Brain microvascular endothelial cell (primary cell): ENCODE measurements around the gene MAPK8IP3.

Source experiments
- DNase-seq: peaks from one replicate; pipeline ENCODE4 v3.0.0-alpha.2; 2020
- H3K27ac ChIP-seq: fragments of 250-450 bp; sonication (Bioruptor Pico); 2 replicates; pipeline ENCODE4 v1.5.1; 2020; ENCODE audit warnings: mild to moderate bottlenecking, moderate library complexity
- H3K27me3 ChIP-seq: fragments of 250-450 bp; sonication (Bioruptor Pico); replicated peaks from 2 replicates; pipeline ENCODE4 v1.5.1; 2020; ENCODE audit warnings: mild to moderate bottlenecking
- H3K36me3 ChIP-seq: fragments of 250-450 bp; sonication (Bioruptor Pico); replicated peaks from 2 replicates; pipeline ENCODE4 v1.5.1; 2020; ENCODE audit warnings: mild to moderate bottlenecking
- H3K4me3 ChIP-seq: 2 replicates; pipeline ENCODE4 v1.5.1; 2011; ENCODE audit warnings: low read depth, mild to moderate bottlenecking, control low read depth, low read length, moderate library complexity
- CTCF ChIP-seq: IDR thresholded peaks from 2 replicates; pipeline ENCODE4 v1.5.1; 2011; ENCODE audit warnings: low read depth, mild to moderate bottlenecking, moderate library complexity, low read length, control low read depth, inconsistent platforms; ENCODE audit errors: missing control alignments
- in situ Hi-C: cut with HindIII; loops from 2 replicates; pipeline ENCODE4 v1.10.0; 2017; ENCODE audit warnings: low sequenced_read_pairs, low pct_ligation_motif_present

Gene MAPK8IP3

DNA sequence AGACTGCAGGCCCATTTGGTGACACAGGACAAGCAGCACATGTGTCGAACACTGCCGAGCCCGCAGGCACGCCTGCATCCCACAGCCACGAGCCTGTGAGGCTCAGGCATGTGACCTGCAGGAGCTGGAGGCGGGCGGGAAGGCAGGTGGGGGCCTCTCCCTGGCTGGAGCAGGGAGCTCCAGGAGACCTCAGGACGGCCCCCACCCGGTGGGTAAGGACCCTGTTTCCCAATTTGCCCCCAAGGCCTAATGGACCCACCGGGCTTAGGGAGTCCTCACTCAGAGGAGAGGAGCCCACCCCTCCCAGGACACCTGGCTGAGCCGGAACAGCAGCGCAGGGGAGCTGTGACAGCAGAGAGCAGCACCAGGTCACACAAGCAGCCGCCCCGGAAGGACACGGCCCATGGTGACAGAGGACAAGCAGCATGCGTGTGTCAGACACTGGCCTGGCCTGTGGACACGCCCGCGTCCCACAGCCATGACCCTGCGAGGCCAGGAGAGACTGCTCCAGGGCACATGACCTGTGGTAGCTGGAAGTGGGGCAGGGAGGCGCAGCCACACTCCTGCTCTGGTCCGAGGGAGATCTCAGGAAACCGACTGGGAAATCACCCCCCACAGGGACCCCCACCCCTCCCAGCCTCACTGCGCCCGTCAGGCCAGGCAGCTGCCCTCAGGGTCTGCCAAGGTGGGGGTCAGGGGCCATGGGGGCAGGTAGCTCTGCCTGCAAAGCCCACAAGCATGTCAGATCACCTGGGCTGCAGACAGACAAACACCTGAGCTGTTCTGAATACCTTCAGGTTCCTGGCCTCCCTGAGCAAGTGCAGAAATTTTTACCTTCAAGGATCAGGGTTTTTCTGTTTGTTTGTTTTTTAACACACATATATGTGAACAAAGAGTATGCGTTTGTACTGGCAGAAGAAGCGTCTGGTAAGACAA lies 74.0 kb downstream of the MAPK8IP3 start:
- H3K4me3 ChIP-seq = no peak overlapping the region
- peaks cover 37% of the 10 kb centered on the region for H3K36me3 ChIP-seq
- no peak for TF ChIP-seq CTCF
- in situ Hi-C loops = no loop called here
- DNase-seq = no peak
- H3K27ac ChIP-seq = no peak overlapping the region
- H3K27me3 ChIP-seq = no peaks in the 10 kb centered on the region

GRCh38 chr16:1780677-1781072 lies 74.7 kb downstream of the MAPK8IP3 start:
- no peak for TF ChIP-seq CTCF
- H3K36me3 ChIP-seq = peaks cover 31% of the 10 kb centered on the region
- no peak for DNase-seq
- no peak overlapping the region for H3K4me3 ChIP-seq
- no peaks in the 10 kb centered on the region for H3K27me3 ChIP-seq
- in situ Hi-C loops = no loop called here
- H3K27ac ChIP-seq = no peak overlapping the region

GRCh38 chr16:1781254-1781653 lies 75.3 kb downstream of the MAPK8IP3 start:
- Histone ChIP-seq H3K27ac (no peak overlapping the region), H3K36me3 (peaks cover 29% of the 10 kb centered on the region), H3K4me3 (peak overlapping the region; percentile 75), H3K27me3 (no peaks in the 10 kb centered on the region)
- in situ Hi-C loops = no loop called here
- no peak for DNase-seq
- no peak for TF ChIP-seq CTCF

- no peaks in the 10 kb centered on the region for H3K27me3 ChIP-seq
- peaks cover 33% of the 10 kb centered on the region for H3K36me3 ChIP-seq
- in situ Hi-C loops = no loop called here
- peak overlapping the region; percentile 75 for H3K4me3 ChIP-seq
- peak overlapping the region; percentile 72 for H3K27ac ChIP-seq
- DNase-seq = no peak
- peak; percentile 48 for TF ChIP-seq CTCF
Measured at GRCh38 chr16:1781758-1782407, 75.9 kb downstream of the MAPK8IP3 start.

- Histone ChIP-seq H3K4me3 (peak within 1 kb of the TSS; percentile 88), H3K36me3 (peaks cover 31% of the 10 kb centered on the region), H3K27me3 (no peaks in the 10 kb centered on the region), H3K27ac (peak within 1 kb of the TSS; percentile 72)
- in situ Hi-C loops = no loop called here
- no peak for TF ChIP-seq CTCF
- DNase-seq = peak; percentile 100
Measured at GRCh38 chr16:1782408-1783264, 76.6 kb downstream of the MAPK8IP3 start, which contains the start of the genes NUBP2 and SPSB3. Gene NUBP2, plus strand, starts transcription at chr16:1782960. Its CDS starts 61 bp downstream, at chr16:1783021. Gene SPSB3, minus strand, starts transcription at chr16:1782571. Its CDS starts 1,088 bp downstream, at chr16:1781483.
